GM19035 (cell line): ENCODE results near the gene SULT2B1.

ENCODE experiments used
- ATAC-seq: cut with Tn5 transposase; IDR thresholded peaks from one replicate; pipeline ENCODE4 v1.9.1; 2021; ENCODE audit not compliant: unreplicated experiment

SULT2B1 gene

DNA sequence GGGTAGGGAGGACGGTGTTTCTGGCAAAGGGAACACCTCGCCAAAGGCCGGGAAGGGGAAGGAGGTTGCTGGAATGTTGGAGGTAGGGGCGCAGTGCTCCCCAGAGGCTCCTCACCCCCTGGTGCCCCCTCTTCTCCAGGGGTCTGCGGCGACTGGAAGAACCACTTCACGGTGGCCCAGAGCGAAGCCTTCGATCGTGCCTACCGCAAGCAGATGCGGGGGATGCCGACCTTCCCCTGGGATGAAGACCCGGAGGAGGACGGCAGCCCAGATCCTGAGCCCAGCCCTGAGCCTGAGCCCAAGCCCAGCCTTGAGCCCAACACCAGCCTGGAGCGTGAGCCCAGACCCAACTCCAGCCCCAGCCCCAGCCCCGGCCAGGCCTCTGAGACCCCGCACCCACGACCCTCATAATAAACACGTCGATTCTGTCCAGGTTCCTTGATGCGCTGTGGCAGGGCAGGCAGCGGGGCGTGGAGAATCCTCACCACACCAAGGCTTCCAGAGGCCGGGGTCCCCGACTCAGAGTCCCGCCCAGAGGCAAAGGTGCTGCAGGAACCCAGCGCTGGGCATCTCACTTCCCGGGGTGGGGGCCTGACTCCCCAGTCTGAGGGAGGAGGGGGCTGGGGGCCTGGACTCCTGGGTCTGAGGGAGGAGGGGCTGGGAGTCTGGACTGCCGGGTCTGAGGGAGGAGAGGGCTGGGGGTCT lies 47.2 kb downstream of the SULT2B1 start:
- no peak for ATAC-seq

GRCh38 chr19:48600679-48601417 lies 48.9 kb downstream of the SULT2B1 start:
- ATAC-seq, result no peak

DNA sequence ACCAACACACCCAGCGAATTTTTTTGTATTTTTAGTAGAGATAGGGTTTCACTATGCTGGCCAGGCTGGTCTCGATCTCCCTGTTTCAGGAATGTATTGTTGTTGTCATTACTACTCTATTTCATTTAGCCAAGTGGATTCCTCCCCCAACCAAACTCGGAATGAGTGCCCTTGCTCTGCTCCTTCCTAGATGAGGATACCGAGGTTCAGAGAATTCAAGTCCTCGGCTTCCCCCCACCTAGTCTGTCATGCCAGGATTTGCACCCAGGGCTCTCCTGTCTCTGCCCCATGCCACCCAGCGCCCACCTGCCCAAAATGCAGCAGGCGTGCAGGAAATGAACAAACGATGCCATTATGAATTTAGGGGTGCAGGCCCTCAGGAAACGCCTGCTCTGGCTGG lies 51.0 kb downstream of the SULT2B1 start:
- no peak for ATAC-seq

GRCh38 chr19:48603449-48603848 lies 51.5 kb downstream of the SULT2B1 start:
- no peak for ATAC-seq

DNA sequence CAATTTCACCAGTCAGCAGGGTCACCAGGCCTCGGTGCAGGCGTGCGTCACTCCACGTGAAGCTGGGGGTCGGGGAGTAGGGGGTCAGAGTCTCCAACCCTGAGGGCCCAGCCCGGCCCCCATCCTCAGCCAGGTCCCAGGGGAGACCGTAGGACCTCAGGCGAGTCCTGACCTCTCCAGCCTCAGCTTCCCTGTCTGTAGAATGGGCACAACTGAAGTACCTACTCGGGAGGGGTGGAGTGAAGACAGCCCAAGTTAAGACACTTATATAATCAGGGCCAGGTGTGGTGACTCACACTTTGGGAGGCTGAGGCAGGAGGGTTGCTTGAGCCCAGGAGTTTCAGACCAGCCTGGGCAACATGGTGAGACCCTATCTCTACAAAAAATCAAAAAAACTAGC lies 51.9 kb downstream of the SULT2B1 start:
- no peak for ATAC-seq

DNA sequence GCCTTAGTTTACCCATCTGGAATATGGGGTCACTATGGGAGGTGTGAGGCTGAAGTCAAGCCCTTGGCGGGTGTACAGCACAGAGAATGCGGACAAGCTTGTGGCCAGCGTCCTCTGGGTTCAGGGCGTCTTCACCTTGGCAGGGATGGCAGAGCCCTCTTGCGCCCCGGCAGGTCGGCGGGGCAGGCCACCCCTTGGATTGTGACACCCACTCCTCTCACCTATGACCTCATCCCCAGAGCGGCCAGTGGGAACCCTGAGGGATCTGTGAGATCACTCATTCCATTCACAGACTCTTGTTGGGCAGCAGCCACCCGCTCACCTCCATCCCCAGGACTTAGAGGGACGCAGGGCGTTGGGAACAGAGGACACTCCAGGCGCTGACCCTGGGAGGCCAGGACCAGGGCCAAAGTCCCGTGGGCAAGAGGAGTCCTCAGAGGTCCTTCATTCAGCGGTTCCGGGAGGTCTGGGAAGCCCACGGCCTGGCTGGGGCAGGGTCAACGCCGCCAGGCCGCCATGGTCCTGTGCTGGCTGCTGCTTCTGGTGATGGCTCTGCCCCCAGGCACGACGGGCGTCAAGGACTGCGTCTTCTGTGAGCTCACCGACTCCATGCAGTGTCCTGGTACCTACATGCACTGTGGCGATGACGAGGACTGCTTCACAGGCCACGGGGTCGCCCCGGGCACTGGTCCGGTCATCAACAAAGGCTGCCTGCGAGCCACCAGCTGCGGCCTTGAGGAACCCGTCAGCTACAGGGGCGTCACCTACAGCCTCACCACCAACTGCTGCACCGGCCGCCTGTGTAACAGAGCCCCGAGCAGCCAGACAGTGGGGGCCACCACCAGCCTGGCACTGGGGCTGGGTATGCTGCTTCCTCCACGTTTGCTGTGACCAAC lies 54.7 kb downstream of the SULT2B1 start, which contains the start of gene SPACA4:
TSS of gene SPACA4 (plus strand) at position 280 of the 896 bp plus-strand sequence. CDS start at position 517, 237 bp downstream.
- no peak for ATAC-seq

DNA sequence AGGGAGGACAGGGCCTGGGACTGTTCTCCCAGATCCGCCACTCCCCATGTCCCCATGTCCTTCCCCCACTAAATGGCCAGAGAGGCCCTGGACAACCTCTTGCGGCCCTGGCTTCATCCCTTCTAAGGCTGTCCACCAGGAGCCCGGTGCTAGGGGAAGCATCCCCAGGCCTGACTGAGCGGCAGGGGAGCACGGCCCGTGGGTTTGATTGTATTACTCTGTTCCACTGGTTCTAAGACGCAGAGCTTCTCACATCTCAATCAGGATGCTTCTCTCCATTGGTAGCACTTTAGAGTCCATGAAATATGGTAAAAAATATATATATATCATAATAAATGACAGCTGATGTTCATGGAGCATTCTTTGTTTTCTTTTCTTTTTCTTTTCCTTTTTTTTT lies 55.4 kb downstream of the SULT2B1 start:
- no peak for ATAC-seq

- no peak for ATAC-seq
These were observed 56.9 kb downstream of the SULT2B1 start for GRCh38 chr19:48608798-48609263.

DNA sequence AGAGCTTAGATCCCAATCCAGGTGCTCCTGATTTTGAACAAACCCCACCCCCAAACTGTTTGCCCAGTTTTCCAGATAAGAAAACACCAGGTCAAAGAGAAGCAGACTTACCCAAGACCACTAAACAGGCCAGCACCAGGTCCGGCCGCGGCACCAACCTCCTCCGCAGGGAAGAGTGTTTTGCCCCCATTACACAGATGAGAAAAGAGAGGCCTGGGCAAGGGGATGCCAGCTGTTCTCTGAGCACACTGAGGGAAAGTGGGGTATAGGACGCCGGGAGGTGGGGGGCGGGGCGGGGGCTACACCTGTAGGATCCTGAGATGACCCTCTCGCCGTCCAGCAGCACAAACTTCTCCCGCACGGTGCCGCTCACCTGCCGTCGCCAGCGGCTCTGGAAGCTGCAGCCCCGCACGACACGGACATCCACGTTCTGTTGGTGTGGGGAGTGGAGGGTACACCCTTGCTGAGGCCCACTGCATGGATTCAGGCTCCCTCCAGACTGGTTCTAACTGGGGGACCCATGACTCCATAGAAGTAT lies 57.7 kb downstream of the SULT2B1 start:
- ATAC-seq, result no peak

- ATAC-seq, result no peak
These were observed 59.9 kb downstream of the SULT2B1 start for GRCh38 chr19:48611872-48612271.

- ATAC-seq, result no peak
These were observed 61.3 kb downstream of the SULT2B1 start for GRCh38 chr19:48613024-48613851.

DNA sequence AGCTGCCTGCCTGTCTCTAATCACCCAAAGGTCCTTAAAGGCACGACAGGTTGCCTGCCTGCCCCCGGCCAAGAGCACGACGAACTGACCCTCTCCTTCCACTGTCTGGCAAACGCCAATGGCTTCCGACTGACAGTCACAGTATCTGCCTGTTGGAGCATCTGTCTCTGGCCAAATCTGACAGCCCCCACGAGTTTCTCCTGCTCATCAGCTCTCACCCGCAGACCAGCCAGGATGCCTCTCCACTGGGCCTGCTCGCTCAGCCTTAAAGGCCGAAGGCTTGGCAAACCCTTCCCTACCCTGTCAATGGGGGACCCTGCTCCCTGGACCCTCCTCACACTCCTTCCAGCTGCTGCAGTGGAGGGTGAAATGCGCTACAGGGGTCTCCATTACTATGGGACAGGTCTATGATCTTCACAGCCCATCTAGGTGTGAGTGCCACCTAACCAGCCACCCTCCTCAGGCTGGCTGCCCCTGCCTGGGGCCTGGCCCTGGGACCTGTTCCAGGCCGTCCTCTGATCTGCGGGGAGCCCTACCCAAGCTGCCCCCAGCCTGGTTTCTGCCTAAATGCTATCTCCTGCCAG lies 62.0 kb downstream of the SULT2B1 start:
- no peak for ATAC-seq

DNA sequence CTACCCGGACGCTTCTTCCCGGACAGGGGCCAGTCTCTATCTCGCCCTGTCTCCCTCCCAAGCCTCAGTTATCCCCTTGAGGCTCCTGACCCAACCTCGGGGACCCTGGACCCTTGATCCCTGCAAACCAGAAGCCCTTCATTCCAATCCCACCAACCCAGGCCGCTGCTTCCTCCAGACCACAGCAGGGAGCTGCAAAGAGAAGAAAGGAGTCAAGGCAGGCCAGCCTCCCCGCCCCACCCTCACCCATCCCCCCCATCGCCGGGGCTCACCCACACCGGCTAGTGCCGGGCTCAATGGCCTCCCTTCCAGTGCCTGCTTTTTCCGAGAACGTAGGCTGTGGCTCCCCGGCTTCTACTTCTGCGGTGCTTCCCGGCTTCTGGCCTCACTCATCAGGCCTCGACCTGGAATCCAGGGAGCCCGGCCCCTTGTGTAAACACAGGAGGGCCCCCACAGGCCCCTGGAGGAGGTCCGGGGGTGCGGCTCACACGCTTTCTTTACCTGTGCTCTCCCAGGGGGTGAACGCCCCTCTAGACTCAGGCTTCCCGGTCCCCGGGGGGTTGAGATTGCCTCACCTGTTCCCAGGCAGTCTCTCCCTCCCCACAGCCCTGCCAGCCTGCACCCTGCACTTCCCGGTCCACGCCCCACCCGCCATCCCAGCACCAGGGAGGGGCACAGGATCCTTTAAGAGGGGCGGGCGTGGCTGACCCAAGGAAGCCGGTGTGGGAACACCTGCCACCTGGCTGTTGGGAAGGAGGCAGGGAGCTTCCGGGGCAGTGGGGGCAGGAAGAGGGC lies 62.7 kb downstream of the SULT2B1 start, which contains the start of gene FAM83E:
TSS of gene FAM83E (minus strand) at position 641 of the 795 bp plus-strand sequence. CDS start 1,704 bp downstream, outside the sequence.
- no peak for ATAC-seq

GRCh38 chr19:48615231-48616040 lies 63.5 kb downstream of the SULT2B1 start:
- no peak for ATAC-seq

DNA sequence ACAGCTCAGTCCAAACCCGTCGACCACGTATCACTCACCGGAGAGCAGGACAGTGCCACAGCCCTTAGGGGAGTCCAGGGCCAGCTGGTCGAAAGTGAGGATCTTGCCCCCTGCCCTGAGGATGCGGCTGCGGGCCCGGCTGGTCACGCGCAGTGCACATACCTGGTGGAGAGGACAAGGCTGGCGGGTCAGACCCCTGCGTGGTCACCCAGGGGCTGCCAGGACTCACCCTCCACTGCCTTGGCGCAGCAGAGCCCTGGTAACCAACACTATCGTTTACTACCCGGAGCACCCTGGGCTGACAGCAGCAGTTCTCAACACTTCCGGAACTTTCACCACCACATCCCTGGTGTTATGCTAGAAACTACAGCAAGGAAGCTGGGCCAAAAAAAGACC lies 64.1 kb downstream of the SULT2B1 start:
- no peak for ATAC-seq

DNA sequence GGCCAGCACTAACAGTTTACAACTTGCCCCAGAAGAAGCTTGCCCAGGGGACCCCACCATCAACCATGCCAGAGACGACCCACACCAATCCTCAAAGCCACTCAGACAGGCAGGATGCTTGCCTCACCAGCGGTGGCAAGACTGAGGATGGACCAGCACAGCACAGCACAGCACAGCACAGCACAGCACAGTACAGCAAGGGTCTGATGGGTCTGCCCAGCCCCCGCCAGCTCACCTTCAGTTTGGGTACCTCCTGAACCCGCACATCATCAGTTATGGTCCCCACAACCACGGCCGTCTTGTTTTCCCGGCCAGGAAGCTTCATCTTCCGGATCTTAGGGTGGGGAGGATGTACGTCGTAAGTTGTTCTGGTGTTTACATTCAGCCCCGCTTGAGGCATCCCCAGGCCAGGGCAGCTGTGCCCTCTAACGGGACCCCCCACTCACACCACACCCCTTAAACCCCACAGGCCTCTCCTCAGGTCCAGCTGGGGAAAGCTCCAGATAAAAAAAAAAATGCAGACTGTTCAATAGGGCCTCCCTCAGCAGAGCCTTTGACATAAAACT lies 64.6 kb downstream of the SULT2B1 start:
- no peak for ATAC-seq

- ATAC-seq, result no peak
These were observed 65.4 kb downstream of the SULT2B1 start for GRCh38 chr19:48617146-48617937.
